HEK293 (cell line): Measurements from ENCODE around the gene DSCAML1.

Experiments
- CTCF ChIA-PET: fragments of 350-600 bp; formaldehyde crosslinking; extraction: SDS; loops from one replicate; lab custom pipeline; 2021; ENCODE audit warnings: antibody characterized with exemption; lab: Yijun Ruan, JAX
- POLR2A ChIA-PET: fragments of 300-600 bp; formaldehyde crosslinking; extraction: SDS; loops from one replicate; lab custom pipeline; 2020; ENCODE audit warnings: antibody characterized with exemption, inconsistent platforms; lab: Yijun Ruan, JAX
- H3K27ac ChIP-seq: fragments of 200-500 bp; sonication (Bioruptor generic); 2 replicates; pipeline ENCODE4 v1.5.1; 2014; ENCODE audit warnings: low read depth, low read length, control low read depth, inconsistent platforms; ENCODE audit errors: extremely low read depth
- H3K36me3 ChIP-seq, 2 experiments: fragments of 200-500 bp in 1 of 2; sonication (Bioruptor generic) in 1 of 2; 1 replicate in 1 of 2; 2 replicates in 1 of 2; pipeline ENCODE4 v1.5.1; 2014 to 2017; ENCODE audit warnings: inconsistent platforms in 2 of 2, low read length in 2 of 2; ENCODE audit not compliant: control insufficient read depth in 2 of 2, insufficient read depth in 1 of 2
- H3K4me1 ChIP-seq: fragments of 200-500 bp; sonication (Bioruptor generic); 2 replicates; pipeline ENCODE4 v1.5.1; 2014; ENCODE audit warnings: mild to moderate bottlenecking, low read length, inconsistent platforms; ENCODE audit not compliant: control insufficient read depth, insufficient read depth
- H3K4me3 ChIP-seq: 2 replicates; pipeline ENCODE4 v1.5.1; 2011; ENCODE audit warnings: low read depth, mild to moderate bottlenecking, control low read depth, low read length, moderate library complexity
- H3K9me3 ChIP-seq: fragments of 200-500 bp; sonication (Bioruptor generic); 2 replicates; pipeline ENCODE4 v1.5.1; 2014; ENCODE audit warnings: low read depth, low read length, inconsistent platforms; ENCODE audit not compliant: control insufficient read depth, insufficient read depth
- EGR2 ChIP-seq: fragments of 450-650 bp; formaldehyde crosslinking; IDR thresholded peaks from 2 replicates; pipeline ENCODE4 v1.5.1; 2016; ENCODE audit warnings: low read depth, missing biosample characterization, missing genetic modification characterization
- GFI1B ChIP-seq: fragments of 450-650 bp; formaldehyde crosslinking; IDR thresholded peaks from 2 replicates; pipeline ENCODE4 v1.5.1; 2016; ENCODE audit warnings: missing biosample characterization, missing genetic modification characterization
- GLIS1 ChIP-seq: fragments of 450-650 bp; formaldehyde crosslinking; IDR thresholded peaks from 2 replicates; pipeline ENCODE4 v1.5.1; 2016; ENCODE audit warnings: missing biosample characterization, missing genetic modification characterization
- KLF9 ChIP-seq: fragments of 450-650 bp; formaldehyde crosslinking; IDR thresholded peaks from 2 replicates; pipeline ENCODE4 v1.5.1; 2016; ENCODE audit warnings: missing biosample characterization, missing genetic modification characterization, low read depth
- MZF1 ChIP-seq: fragments of 450-650 bp; formaldehyde crosslinking; IDR thresholded peaks from 2 replicates; pipeline ENCODE4 v1.5.1; 2017; ENCODE audit warnings: missing biosample characterization, missing genetic modification characterization, borderline replicate concordance
- SALL2 ChIP-seq: fragments of 450-650 bp; formaldehyde crosslinking; IDR thresholded peaks from 2 replicates; pipeline ENCODE4 v1.5.0; 2017; ENCODE audit warnings: missing biosample characterization, mild to moderate bottlenecking, missing genetic modification characterization, borderline replicate concordance
- SCRT2 ChIP-seq: fragments of 450-650 bp; formaldehyde crosslinking; IDR thresholded peaks from 2 replicates; pipeline ENCODE4 v1.5.1; 2016; ENCODE audit warnings: missing biosample characterization, missing genetic modification characterization
- SP3 ChIP-seq: fragments of 450-650 bp; formaldehyde crosslinking; IDR thresholded peaks from 2 replicates; pipeline ENCODE4 v1.5.1; 2016; ENCODE audit warnings: missing biosample characterization, missing genetic modification characterization
- ZBTB20 ChIP-seq: fragments of 450-650 bp; formaldehyde crosslinking; IDR thresholded peaks from 2 replicates; pipeline ENCODE4 v1.5.1; 2016; ENCODE audit warnings: missing biosample characterization, missing genetic modification characterization
- ZBTB21 ChIP-seq: fragments of 450-650 bp; formaldehyde crosslinking; IDR thresholded peaks from 2 replicates; pipeline ENCODE4 v1.5.1; 2017; ENCODE audit warnings: missing biosample characterization, missing genetic modification characterization
- ZBTB48 ChIP-seq: fragments of 450-650 bp; formaldehyde crosslinking; IDR thresholded peaks from 2 replicates; pipeline ENCODE4 v1.5.1; 2016; ENCODE audit warnings: missing biosample characterization, missing genetic modification characterization
- ZBTB8A ChIP-seq: fragments of 450-650 bp; formaldehyde crosslinking; IDR thresholded peaks from 2 replicates; pipeline ENCODE4 v1.5.1; 2016; ENCODE audit warnings: missing biosample characterization, missing genetic modification characterization
- ZFP37 ChIP-seq: fragments of 450-650 bp; formaldehyde crosslinking; IDR thresholded peaks from 2 replicates; pipeline ENCODE4 v1.5.1; 2016; ENCODE audit warnings: missing biosample characterization, missing genetic modification characterization
- ZFP69B ChIP-seq: fragments of 450-650 bp; formaldehyde crosslinking; IDR thresholded peaks from 2 replicates; pipeline ENCODE4 v1.5.1; 2016; ENCODE audit warnings: missing biosample characterization, missing genetic modification characterization
- ZNF146 ChIP-seq: fragments of 450-650 bp; formaldehyde crosslinking; IDR thresholded peaks from 2 replicates; pipeline ENCODE4 v1.5.1; 2016; ENCODE audit warnings: missing biosample characterization, missing genetic modification characterization
- ZNF2 ChIP-seq: fragments of 450-650 bp; formaldehyde crosslinking; IDR thresholded peaks from 2 replicates; pipeline ENCODE4 v1.5.1; 2016; ENCODE audit warnings: missing biosample characterization, missing genetic modification characterization
- ZNF214 ChIP-seq: fragments of 450-650 bp; formaldehyde crosslinking; IDR thresholded peaks from 2 replicates; pipeline ENCODE4 v1.5.1; 2017; ENCODE audit warnings: missing biosample characterization, mild to moderate bottlenecking, missing genetic modification characterization, borderline replicate concordance
- ZNF350 ChIP-seq: fragments of 450-650 bp; formaldehyde crosslinking; IDR thresholded peaks from 2 replicates; pipeline ENCODE4 v1.5.0; 2017; ENCODE audit warnings: missing biosample characterization, mild to moderate bottlenecking, missing genetic modification characterization
- ZNF501 ChIP-seq: fragments of 450-650 bp; formaldehyde crosslinking; IDR thresholded peaks from 2 replicates; pipeline ENCODE4 v1.5.1; 2016; ENCODE audit warnings: missing biosample characterization, missing genetic modification characterization
- ZNF626 ChIP-seq: fragments of 450-650 bp; sonication (Bioruptor Pico); formaldehyde crosslinking; IDR thresholded peaks from 2 replicates; pipeline ENCODE4 v1.5.1; 2018; ENCODE audit warnings: missing biosample characterization, missing genetic modification characterization, inconsistent platforms
- ZNF654 ChIP-seq: fragments of 450-650 bp; formaldehyde crosslinking; IDR thresholded peaks from 2 replicates; pipeline ENCODE4 v1.5.1; 2016; ENCODE audit warnings: low read depth, missing biosample characterization, missing genetic modification characterization
- ZNF670 ChIP-seq: fragments of 450-650 bp; formaldehyde crosslinking; IDR thresholded peaks from 2 replicates; pipeline ENCODE4 v1.5.1; 2016; ENCODE audit warnings: missing biosample characterization, missing genetic modification characterization, low read depth
- ZNF677 ChIP-seq: fragments of 450-650 bp; IDR thresholded peaks from 2 replicates; pipeline ENCODE4 v1.5.0; 2018; ENCODE audit warnings: missing biosample characterization, mild to moderate bottlenecking, missing genetic modification characterization, moderate library complexity
- ZSCAN18 ChIP-seq: fragments of 450-650 bp; formaldehyde crosslinking; IDR thresholded peaks from 2 replicates; pipeline ENCODE4 v1.5.1; 2016; ENCODE audit warnings: missing biosample characterization, missing genetic modification characterization
- TF ChIP-seq, protein P1 (sequence below): fragments of 450-650 bp; formaldehyde crosslinking; IDR thresholded peaks from 2 replicates; pipeline ENCODE4 v1.5.1; 2016; ENCODE audit warnings: missing biosample characterization, missing genetic modification characterization
- TF ChIP-seq, protein P2 (sequence below): fragments of 450-650 bp; formaldehyde crosslinking; IDR thresholded peaks from 2 replicates; pipeline ENCODE4 v1.5.1; 2016; ENCODE audit warnings: missing biosample characterization, missing genetic modification characterization, borderline replicate concordance
- TF ChIP-seq, protein P3 (sequence below): fragments of 450-650 bp; formaldehyde crosslinking; IDR thresholded peaks from 2 replicates; pipeline ENCODE4 v1.5.1; 2016; ENCODE audit warnings: missing biosample characterization, missing genetic modification characterization

The DSCAML1 gene

DNA sequence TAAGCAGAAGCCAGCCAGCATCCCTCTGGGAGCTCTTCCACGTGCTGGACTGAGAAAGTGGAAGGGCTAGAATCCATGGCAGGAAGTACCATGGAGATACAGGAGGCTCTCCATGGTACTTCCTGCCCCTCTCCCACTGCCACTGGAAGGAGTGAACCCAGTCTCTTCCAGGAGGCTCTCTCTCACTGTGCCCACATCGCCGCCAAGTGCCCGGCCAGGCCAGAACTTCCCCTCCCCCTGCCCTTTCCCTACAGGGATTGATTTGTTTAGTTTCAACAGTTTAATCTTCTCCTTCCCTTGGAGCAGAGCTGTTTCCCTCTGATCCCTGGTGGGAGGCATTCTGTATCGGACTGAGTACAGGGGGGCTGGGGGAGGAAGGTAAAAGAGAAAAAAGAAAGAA lies 133.6 kb downstream of the DSCAML1 start:
- ChIA-PET POLR2A (no interaction called here), CTCF (no interaction called here)
- Histone ChIP-seq H3K27ac (no peak overlapping the region), H3K9me3 (no peaks in the 10 kb centered on the region), H3K36me3 (no peaks in the 10 kb centered on the region)
- no peak for TF ChIP-seq ZFP69B (tag by site-specific recombination)
- TF ChIP-seq ZNF146 (tag by site-specific recombination) = no peak
- TF ChIP-seq ZFP37 (tag by site-specific recombination) = no peak
- no peak for TF ChIP-seq GLIS1 (tag by site-specific recombination)
- TF ChIP-seq ZNF350 (tag by site-specific recombination) = no peak
- TF ChIP-seq, protein P1, sequence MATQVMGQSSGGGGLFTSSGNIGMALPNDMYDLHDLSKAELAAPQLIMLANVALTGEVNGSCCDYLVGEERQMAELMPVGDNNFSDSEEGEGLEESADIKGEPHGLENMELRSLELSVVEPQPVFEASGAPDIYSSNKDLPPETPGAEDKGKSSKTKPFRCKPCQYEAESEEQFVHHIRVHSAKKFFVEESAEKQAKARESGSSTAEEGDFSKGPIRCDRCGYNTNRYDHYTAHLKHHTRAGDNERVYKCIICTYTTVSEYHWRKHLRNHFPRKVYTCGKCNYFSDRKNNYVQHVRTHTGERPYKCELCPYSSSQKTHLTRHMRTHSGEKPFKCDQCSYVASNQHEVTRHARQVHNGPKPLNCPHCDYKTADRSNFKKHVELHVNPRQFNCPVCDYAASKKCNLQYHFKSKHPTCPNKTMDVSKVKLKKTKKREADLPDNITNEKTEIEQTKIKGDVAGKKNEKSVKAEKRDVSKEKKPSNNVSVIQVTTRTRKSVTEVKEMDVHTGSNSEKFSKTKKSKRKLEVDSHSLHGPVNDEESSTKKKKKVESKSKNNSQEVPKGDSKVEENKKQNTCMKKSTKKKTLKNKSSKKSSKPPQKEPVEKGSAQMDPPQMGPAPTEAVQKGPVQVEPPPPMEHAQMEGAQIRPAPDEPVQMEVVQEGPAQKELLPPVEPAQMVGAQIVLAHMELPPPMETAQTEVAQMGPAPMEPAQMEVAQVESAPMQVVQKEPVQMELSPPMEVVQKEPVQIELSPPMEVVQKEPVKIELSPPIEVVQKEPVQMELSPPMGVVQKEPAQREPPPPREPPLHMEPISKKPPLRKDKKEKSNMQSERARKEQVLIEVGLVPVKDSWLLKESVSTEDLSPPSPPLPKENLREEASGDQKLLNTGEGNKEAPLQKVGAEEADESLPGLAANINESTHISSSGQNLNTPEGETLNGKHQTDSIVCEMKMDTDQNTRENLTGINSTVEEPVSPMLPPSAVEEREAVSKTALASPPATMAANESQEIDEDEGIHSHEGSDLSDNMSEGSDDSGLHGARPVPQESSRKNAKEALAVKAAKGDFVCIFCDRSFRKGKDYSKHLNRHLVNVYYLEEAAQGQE = peak; percentile 67; the same call in 1 of the 2 replicates
- TF ChIP-seq MZF1 (tag by site-specific recombination) = no peak
- TF ChIP-seq ZBTB8A = no peak
- TF ChIP-seq, all 188 proteins: peak for 1
- Histone ChIP-seq H3K4me1 (no peaks in the 10 kb centered on the region), H3K4me3 (no peak overlapping the region)

DNA sequence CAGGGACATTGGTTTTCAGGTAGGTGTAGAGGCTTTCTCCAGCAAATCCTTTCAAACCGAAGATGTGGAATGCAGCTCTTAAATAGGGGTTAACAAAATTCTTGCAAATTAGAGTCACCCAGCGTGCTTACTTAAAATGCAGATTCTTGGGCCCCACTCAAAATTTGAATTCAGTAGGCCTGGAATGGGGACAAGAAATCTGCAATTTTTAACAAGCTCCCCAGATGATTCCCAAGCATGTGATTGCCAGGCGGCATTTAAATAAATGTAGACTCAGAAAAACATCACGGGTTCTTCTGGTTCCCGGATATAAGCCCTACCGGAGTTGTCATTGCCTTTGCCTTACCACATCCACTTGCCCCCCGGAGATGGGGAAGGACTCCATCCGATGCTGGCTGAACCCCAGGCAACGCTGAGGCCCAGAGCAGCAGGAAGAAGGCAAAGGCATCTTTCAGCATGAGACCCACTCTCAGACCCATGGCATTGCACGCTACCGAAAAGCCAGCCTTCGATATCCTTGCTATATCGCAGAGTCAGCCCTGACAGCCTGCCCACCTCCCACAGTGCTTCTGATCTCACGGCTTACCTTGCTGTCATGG lies 134.2 kb downstream of the DSCAML1 start:
- ChIA-PET CTCF (no interaction called here), POLR2A (no interaction called here)
- H3K4me3 ChIP-seq = no peak overlapping the region
- no peaks in the 10 kb centered on the region for H3K9me3 ChIP-seq
- no peak overlapping the region for H3K27ac ChIP-seq
- H3K36me3 ChIP-seq = no peaks in the 10 kb centered on the region
- H3K4me1 ChIP-seq = no peaks in the 10 kb centered on the region
- no peak for TF ChIP-seq ZNF677 (tag by site-specific recombination)
- TF ChIP-seq ZSCAN18 = no peak
- TF ChIP-seq SP3 (tag by site-specific recombination) = no peak
- TF ChIP-seq ZNF2 (tag by site-specific recombination) = no peak
- TF ChIP-seq ZBTB48 = no peak
- TF ChIP-seq GFI1B (tag by site-specific recombination) = no peak
- TF ChIP-seq ZNF214 (tag by site-specific recombination) = no peak
- no peak for TF ChIP-seq ZNF670
- TF ChIP-seq ZNF654 (tag by site-specific recombination) = no peak
- TF ChIP-seq, protein P2, sequence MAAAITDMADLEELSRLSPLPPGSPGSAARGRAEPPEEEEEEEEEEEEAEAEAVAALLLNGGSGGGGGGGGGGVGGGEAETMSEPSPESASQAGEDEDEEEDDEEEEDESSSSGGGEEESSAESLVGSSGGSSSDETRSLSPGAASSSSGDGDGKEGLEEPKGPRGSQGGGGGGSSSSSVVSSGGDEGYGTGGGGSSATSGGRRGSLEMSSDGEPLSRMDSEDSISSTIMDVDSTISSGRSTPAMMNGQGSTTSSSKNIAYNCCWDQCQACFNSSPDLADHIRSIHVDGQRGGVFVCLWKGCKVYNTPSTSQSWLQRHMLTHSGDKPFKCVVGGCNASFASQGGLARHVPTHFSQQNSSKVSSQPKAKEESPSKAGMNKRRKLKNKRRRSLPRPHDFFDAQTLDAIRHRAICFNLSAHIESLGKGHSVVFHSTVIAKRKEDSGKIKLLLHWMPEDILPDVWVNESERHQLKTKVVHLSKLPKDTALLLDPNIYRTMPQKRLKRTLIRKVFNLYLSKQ = no peak
- TF ChIP-seq, protein P3, sequence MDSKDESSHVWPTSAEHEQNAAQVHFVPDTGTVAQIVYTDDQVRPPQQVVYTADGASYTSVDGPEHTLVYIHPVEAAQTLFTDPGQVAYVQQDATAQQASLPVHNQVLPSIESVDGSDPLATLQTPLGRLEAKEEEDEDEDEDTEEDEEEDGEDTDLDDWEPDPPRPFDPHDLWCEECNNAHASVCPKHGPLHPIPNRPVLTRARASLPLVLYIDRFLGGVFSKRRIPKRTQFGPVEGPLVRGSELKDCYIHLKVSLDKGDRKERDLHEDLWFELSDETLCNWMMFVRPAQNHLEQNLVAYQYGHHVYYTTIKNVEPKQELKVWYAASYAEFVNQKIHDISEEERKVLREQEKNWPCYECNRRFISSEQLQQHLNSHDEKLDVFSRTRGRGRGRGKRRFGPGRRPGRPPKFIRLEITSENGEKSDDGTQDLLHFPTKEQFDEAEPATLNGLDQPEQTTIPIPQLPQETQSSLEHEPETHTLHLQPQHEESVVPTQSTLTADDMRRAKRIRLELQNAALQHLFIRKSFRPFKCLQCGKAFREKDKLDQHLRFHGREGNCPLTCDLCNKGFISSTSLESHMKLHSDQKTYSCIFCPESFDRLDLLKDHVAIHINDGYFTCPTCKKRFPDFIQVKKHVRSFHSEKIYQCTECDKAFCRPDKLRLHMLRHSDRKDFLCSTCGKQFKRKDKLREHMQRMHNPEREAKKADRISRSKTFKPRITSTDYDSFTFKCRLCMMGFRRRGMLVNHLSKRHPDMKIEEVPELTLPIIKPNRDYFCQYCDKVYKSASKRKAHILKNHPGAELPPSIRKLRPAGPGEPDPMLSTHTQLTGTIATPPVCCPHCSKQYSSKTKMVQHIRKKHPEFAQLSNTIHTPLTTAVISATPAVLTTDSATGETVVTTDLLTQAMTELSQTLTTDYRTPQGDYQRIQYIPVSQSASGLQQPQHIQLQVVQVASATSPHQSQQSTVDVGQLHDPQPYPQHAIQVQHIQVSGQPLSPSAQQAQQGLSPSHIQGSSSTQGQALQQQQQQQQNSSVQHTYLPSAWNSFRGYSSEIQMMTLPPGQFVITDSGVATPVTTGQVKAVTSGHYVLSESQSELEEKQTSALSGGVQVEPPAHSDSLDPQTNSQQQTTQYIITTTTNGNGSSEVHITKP = no peak
- TF ChIP-seq ZBTB21 = no peak
- no peak for TF ChIP-seq ZBTB20 (tag by site-specific recombination)
- TF ChIP-seq ZNF501 (tag by site-specific recombination) = no peak
- no peak for TF ChIP-seq ZNF626 (tag by site-specific recombination)
- TF ChIP-seq EGR2 (tag by site-specific recombination) = no peak
- no peak for TF ChIP-seq KLF9
- TF ChIP-seq SALL2 (tag by site-specific recombination) = no peak
- no peak for TF ChIP-seq SCRT2
